ENCODE measurements around the gene IMPG1.

The IMPG1 gene

DNA sequence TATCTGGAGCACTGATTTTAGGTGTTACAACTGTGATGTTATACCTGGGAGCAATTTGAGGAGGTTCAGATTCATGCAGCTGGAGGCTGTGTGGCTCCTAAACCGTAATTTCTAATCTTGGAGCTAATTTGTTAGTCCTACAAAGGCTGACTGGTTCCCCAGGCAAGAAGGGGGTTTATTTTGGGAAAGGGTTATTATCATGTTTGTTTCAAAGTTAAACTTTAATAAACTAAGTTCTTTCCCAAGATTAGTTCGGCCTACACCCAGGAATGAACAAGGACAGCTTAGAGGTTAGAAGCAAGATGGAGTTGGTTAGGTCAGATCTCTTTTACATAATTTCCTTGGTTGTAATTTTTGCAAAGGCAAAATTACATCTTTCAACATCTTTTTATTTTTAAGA, 187.6 kb downstream of the IMPG1 start:
- DNase-seq = no peak

DNA sequence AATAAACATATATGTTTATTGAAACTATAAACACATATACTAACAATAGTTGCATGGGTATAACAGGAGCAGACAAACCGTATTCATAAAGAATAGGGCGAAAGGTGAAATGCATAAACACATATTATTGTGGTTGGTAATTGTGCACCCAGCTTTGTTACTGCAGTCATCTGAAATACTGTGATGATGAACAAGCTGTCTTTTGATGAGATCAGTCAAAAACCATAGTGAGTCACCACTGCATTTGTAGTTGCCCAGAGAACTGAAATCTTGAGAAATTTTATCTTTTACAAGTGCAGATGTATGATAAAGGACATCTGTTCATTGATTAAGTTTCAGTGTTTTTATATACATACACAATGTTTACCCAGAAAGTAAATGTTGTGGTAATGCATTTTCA, 189.7 kb downstream of the IMPG1 start:
- no peak for DNase-seq

- no peak for DNase-seq
These were observed 192.2 kb downstream of the IMPG1 start for GRCh38 chr6:75880305-75880704.

DNA sequence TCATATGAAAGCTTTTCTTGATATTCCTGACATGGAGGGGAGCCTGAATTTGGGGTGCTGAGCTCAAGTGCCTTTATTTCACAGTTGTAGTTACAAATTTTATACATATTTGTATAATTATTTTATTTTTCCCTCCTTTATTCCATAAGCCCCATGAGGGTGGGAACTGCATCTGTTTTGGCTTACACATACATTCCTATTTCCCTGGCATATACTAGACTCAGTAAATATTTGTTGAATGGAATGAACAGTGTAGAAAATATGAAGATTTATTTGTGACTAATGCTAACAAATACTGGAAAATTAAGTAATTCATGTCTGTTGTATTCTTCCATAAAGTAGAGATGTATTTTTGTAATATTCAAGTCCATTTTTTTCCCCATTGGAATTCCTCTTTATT, 196.3 kb downstream of the IMPG1 start:
- DNase-seq = no peak

DNA sequence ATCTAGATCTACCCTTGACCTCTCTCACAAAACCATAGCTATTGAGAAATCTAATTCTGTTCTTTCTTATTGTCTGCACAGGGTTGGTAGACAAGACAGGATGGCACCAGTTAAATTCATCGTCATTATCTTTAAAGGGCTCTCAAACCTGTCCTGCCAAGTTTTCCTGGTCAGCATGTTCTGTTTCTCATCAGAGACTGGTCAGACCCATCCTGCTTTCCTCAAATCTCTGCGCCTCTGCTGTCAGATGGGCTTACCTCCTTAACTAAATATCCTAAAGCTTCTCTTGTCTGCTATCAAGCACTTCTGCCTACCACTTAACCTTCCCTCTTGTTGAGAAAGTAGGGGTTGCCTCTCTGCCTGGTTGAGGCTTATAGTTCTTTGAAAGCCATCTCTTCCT, 198.2 kb downstream of the IMPG1 start:
- no peak for DNase-seq

All from NCI-H1048 (cell line).